ENCODE results near the gene ZNF503. TPM values are rescaled to one million over a fixed set of nuclear protein-coding genes. Genes with fewer than 3 reads are reported as not detected.

ZNF503 gene
- total RNA-seq, 4 donors from 2014 or later: 9.9 to 15.9 (median 12.0) TPM

GRCh38 chr10:75427951-75428350 is 26.4 kb upstream of the ZNF503 start:
- no peak overlapping the region for H3K4me3 ChIP-seq
- H3K27ac ChIP-seq: peak overlapping the region in 3 of 4 donors; percentile 13 to 57 (median 46)
- peaks cover 0 to 50% (median 6%) of the 10 kb centered on the region in 4 donors for H3K4me1 ChIP-seq
- 45 to 50% methylated on average over 3 of the region's 3 CpGs for WGBS, 2 donors
- H3K36me3 ChIP-seq: no peaks in the 10 kb centered on the region
- H3K9me3 ChIP-seq: no peaks in the 10 kb centered on the region
- TF ChIP-seq POLR2A (IDR thresholded peaks at IDR 0.05) (no peak), EP300 (IDR thresholded peaks at IDR 0.05) (no peak), CTCF (IDR thresholded peaks at IDR 0.05) (no peak)
- DNase-seq (ENCODE audit: low spot score in 2 of 2): no peak
- no peaks in the 10 kb centered on the region for H3K27me3 ChIP-seq

GRCh38 chr10:75426880-75427279 is 25.3 kb upstream of the ZNF503 start:
- no peak overlapping the region for H3K4me3 ChIP-seq

GRCh38 chr10:75425291-75426079 is 23.9 kb upstream of the ZNF503 start:
- no peaks in the 10 kb centered on the region for H3K9me3 ChIP-seq
- no peak overlapping the region for H3K27ac ChIP-seq
- H3K4me1 ChIP-seq: peaks cover 0 to 28% (median 3%) of the 10 kb centered on the region in 4 donors
- TF ChIP-seq POLR2A (IDR thresholded peaks at IDR 0.05) (no peak), EP300 (IDR thresholded peaks at IDR 0.05) (no peak), CTCF (IDR thresholded peaks at IDR 0.05) (no peak)
- no peaks in the 10 kb centered on the region for H3K36me3 ChIP-seq
- DNase-seq (ENCODE audit: low spot score in 2 of 2): no peak
- 93 to 98% methylated on average over 6 of the region's 6 CpGs for WGBS, 2 donors
- no peaks in the 10 kb centered on the region for H3K27me3 ChIP-seq
- no peak overlapping the region for H3K4me3 ChIP-seq

More at GRCh38 chr10:75426880-75427279, 25.3 kb upstream of the ZNF503 start:
- Histone ChIP-seq H3K9me3 (no peaks in the 10 kb centered on the region), H3K36me3 (no peaks in the 10 kb centered on the region), H3K27me3 (no peaks in the 10 kb centered on the region), H3K4me1 (peaks cover 0 to 39% (median 6%) of the 10 kb centered on the region in 4 donors), H3K27ac (no peak overlapping the region)
- DNase-seq (ENCODE audit: low spot score in 2 of 2): no peak
- WGBS, 2 donors: 88 to 90% methylated on average over 1 of the region's 1 CpG
- TF ChIP-seq POLR2A (IDR thresholded peaks at IDR 0.05) (no peak), CTCF (IDR thresholded peaks at IDR 0.05) (no peak), EP300 (IDR thresholded peaks at IDR 0.05) (no peak)

GRCh38 chr10:75424571-75424970 is 23.0 kb upstream of the ZNF503 start:
- Histone ChIP-seq H3K27ac (no peak overlapping the region), H3K9me3 (no peaks in the 10 kb centered on the region), H3K4me1 (peaks cover 0 to 21% (median 0%) of the 10 kb centered on the region in 4 donors), H3K4me3 (no peak overlapping the region), H3K27me3 (no peaks in the 10 kb centered on the region), H3K36me3 (no peaks in the 10 kb centered on the region)
- TF ChIP-seq CTCF (IDR thresholded peaks at IDR 0.05) (no peak), EP300 (IDR thresholded peaks at IDR 0.05) (no peak), POLR2A (IDR thresholded peaks at IDR 0.05) (no peak)
- no peak for DNase-seq (ENCODE audit: low spot score in 2 of 2)
- WGBS, 2 donors: 82 to 90% methylated on average over 2 of the region's 2 CpGs

GRCh38 chr10:75422913-75423312 is 21.3 kb upstream of the ZNF503 start:
- Histone ChIP-seq H3K36me3 (no peaks in the 10 kb centered on the region), H3K4me3 (no peak overlapping the region), H3K27ac (no peak overlapping the region), H3K27me3 (no peaks in the 10 kb centered on the region), H3K9me3 (no peaks in the 10 kb centered on the region), H3K4me1 (peaks cover 0 to 5% (median 0%) of the 10 kb centered on the region in 4 donors)
- no peak for DNase-seq (ENCODE audit: low spot score in 2 of 2)
- no peak for TF ChIP-seq POLR2A (IDR thresholded peaks at IDR 0.05)
- no peak for TF ChIP-seq CTCF (IDR thresholded peaks at IDR 0.05)
- no peak for TF ChIP-seq EP300 (IDR thresholded peaks at IDR 0.05)
- 94 to 95% methylated on average over 6 of the region's 6 CpGs for WGBS, 2 donors
